Upper lobe of left lung (tissue), 6 donors: ENCODE results near the gene KLHL25. TPM values are rescaled to one million over a fixed set of nuclear protein-coding genes. Genes with fewer than 3 reads are reported as not detected.
A peak's percentile ranks its signal among the peaks of the same experiment; 100 is the strongest.

Experiments
- ATAC-seq, 2 donors: fragments of 200-7000 bp; cut with Tn5 transposase; one replicate each; pipeline ENCODE4 v1.9.1; 2022; ENCODE audit warnings: mild to moderate bottlenecking in 2 of 2, moderate library complexity in 2 of 2; ENCODE audit not compliant: low FRiP score in 2 of 2
- DNase-seq, 2 donors: peaks; one replicate each; pipeline ENCODE4 v3.0.0-alpha.2; 2019 to 2020
- H3K27ac ChIP-seq, 4 donors: fragments of 200-600 bp; sonication (generic); one replicate each; pipeline ENCODE4 v1.5.1; 2016 to 2019
- H3K27me3 ChIP-seq, 4 donors: fragments of 200-600 bp; sonication (generic); one replicate each; pipeline ENCODE4 v1.5.1; 2017 to 2019
- H3K36me3 ChIP-seq, 4 donors: fragments of 200-600 bp; sonication (generic); one replicate each; pipeline ENCODE4 v1.5.1; 2016 to 2019
- H3K4me1 ChIP-seq, 4 donors: fragments of 200-600 bp; sonication (generic); one replicate each; pipeline ENCODE4 v1.5.1; 2018 to 2019
- H3K4me3 ChIP-seq, 4 donors: fragments of 200-600 bp; sonication (generic); one replicate each; pipeline ENCODE4 v1.5.1; 2017 to 2019; ENCODE audit warnings: mild to moderate bottlenecking in 2 of 4, moderate library complexity in 1 of 4
- H3K9me3 ChIP-seq, 4 donors: fragments of 200-600 bp; sonication (generic); one replicate each; pipeline ENCODE4 v1.5.1; 2018 to 2019
- EP300 ChIP-seq, 4 donors: sonication (generic); formaldehyde crosslinking; IDR thresholded peaks; one replicate each; pipeline ENCODE4 v1.5.1; 2017; ENCODE audit warnings: antibody characterized with exemption in 4 of 4, control low read depth in 2 of 4
- POLR2A ChIP-seq, 4 donors: fragments of 450-650 bp; IDR thresholded peaks; one replicate each; pipeline ENCODE4 v1.5.1; 2016 to 2017; ENCODE audit warnings: antibody characterized with exemption in 4 of 4, mild to moderate bottlenecking in 2 of 4
- POLR2AphosphoS5 ChIP-seq, 2 donors: sonication (generic); formaldehyde crosslinking; IDR thresholded peaks; one replicate each; pipeline ENCODE4 v1.5.1; 2017; ENCODE audit warnings: antibody characterized with exemption in 2 of 2
- WGBS, 2 donors: methylation state at CpG; one replicate each; pipeline ENCODE4 v1.1.5; 2017 to 2018; 5-methylcytosine and 5-hydroxymethylcytosine counted together
- total RNA-seq, 6 donors: library from RNA; depleted of rRNA in 4 of 6; stranded (reverse); fragments of >200 nt in 4 of 6; gene quantifications; one replicate each; pipeline versions ENCODE4 v1.1.0 to v1.2.1, GENCODE V29; 2016 to 2021
- TF ChIP-seq, protein P1 (sequence below), 6 experiments: fragments of 450-650 bp in 4 of 6; fragments of 200-600 bp in 2 of 6; sonication (generic) in 2 of 6; IDR thresholded peaks; one replicate each; pipeline ENCODE4 v1.5.1; 2016 to 2019; ENCODE audit warnings: antibody characterized with exemption in 6 of 6
- donor health status: DM: no; HTN: no; CAD: no; lungs with moderate emphysema.
- donor health status: DM: no; HTN: yes; CAD: no; lungs with severe emphysema.

Gene KLHL25
- total RNA-seq, 6 donors from 2014 or later, result 3.0 to 24.1 (median 5.6) TPM

DNA sequence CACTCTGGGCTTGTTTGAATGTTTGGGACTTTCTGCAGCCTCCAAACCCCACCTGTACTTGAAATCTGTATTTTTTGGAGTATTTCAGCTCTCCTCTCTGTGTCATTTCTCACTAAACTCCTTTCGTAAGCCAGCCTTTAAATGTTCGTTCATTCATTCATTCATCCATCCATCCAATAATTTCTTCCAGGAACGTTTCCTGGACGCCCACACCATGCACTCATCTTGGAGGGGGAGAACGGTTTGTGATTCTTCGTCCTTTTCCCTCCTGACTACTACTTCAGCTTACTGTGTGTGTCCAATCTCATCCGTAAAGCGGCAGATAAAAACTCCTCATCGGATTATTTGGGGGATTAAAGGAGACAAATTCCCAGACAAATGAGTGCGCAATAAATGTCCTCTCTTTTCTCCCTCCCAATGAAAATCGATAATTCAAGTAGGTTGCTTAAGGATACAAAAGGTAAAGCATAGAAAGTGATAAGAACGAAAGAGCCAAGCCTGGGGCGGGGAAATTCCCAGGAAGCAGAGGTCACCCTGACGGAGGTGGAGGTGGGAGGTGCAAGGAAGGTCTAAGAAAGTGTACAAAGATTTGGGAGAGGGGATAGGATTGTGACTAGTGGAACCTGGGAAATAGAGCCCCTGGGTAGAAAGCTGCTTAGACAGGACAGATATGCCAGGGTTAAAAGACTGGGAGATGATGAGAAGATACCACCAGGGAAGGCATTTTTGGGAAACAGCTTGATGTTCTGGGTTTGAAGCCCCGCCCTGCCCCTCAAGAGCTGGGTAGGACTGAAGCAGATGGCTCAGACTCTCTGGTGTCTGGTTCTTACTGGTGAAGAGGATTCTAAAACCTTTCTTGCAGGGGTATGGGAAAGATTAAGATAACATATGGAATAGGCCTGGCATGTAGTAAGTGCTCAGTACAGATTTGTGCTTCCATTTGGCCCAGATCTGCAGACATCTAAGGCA, 896 bp upstream of the KLHL25 start:
- Histone ChIP-seq H3K27me3 (no peaks in the 10 kb centered on the region), H3K4me1 (peaks cover 22 to 27% (median 23%) of the 10 kb centered on the region in 4 donors), H3K36me3 (no peaks in the 10 kb centered on the region), H3K4me3 (peak overlapping the region; percentile 15 to 93 (median 88)), H3K27ac (peak overlapping the region in 2 of 4 donors; percentile 92 to 95), H3K9me3 (no peaks in the 10 kb centered on the region)
- ATAC-seq (no peak), DNase-seq (no peak)
- no peak for TF ChIP-seq POLR2A (IDR thresholded peaks at IDR 0.05)
- no peak for TF ChIP-seq POLR2AphosphoS5 (IDR thresholded peaks at IDR 0.05)
- TF ChIP-seq, protein P1, sequence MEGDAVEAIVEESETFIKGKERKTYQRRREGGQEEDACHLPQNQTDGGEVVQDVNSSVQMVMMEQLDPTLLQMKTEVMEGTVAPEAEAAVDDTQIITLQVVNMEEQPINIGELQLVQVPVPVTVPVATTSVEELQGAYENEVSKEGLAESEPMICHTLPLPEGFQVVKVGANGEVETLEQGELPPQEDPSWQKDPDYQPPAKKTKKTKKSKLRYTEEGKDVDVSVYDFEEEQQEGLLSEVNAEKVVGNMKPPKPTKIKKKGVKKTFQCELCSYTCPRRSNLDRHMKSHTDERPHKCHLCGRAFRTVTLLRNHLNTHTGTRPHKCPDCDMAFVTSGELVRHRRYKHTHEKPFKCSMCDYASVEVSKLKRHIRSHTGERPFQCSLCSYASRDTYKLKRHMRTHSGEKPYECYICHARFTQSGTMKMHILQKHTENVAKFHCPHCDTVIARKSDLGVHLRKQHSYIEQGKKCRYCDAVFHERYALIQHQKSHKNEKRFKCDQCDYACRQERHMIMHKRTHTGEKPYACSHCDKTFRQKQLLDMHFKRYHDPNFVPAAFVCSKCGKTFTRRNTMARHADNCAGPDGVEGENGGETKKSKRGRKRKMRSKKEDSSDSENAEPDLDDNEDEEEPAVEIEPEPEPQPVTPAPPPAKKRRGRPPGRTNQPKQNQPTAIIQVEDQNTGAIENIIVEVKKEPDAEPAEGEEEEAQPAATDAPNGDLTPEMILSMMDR (IDR thresholded peaks at IDR 0.05), result no peak
- no peak for TF ChIP-seq EP300 (IDR thresholded peaks at IDR 0.05)
- 48 to 54% methylated on average over 15 of the region's 15 CpGs for WGBS, 2 donors

- Histone ChIP-seq H3K36me3 (no peaks in the 10 kb centered on the region), H3K27me3 (no peaks in the 10 kb centered on the region), H3K4me1 (peaks cover 23 to 28% (median 25%) of the 10 kb centered on the region in 4 donors), H3K9me3 (no peaks in the 10 kb centered on the region), H3K27ac (peak overlapping the region; percentile 83 to 95 (median 88)), H3K4me3 (peak overlapping the region; percentile 83 to 94 (median 93))
- no peak for TF ChIP-seq EP300 (IDR thresholded peaks at IDR 0.05)
- no peak for TF ChIP-seq POLR2A (IDR thresholded peaks at IDR 0.05)
- no peak for TF ChIP-seq POLR2AphosphoS5 (IDR thresholded peaks at IDR 0.05)
- TF ChIP-seq, protein P1 (IDR thresholded peaks at IDR 0.05), result no peak
- 3 to 4% methylated on average over 40 to 53 of the region's 56 CpGs for WGBS, 2 donors
- peak; percentile 35 to 61 for ATAC-seq
- peak; percentile 53 to 89 for DNase-seq
Measured at GRCh38 chr15:85793641-85794597, 806 bp downstream of the KLHL25 start.

DNA sequence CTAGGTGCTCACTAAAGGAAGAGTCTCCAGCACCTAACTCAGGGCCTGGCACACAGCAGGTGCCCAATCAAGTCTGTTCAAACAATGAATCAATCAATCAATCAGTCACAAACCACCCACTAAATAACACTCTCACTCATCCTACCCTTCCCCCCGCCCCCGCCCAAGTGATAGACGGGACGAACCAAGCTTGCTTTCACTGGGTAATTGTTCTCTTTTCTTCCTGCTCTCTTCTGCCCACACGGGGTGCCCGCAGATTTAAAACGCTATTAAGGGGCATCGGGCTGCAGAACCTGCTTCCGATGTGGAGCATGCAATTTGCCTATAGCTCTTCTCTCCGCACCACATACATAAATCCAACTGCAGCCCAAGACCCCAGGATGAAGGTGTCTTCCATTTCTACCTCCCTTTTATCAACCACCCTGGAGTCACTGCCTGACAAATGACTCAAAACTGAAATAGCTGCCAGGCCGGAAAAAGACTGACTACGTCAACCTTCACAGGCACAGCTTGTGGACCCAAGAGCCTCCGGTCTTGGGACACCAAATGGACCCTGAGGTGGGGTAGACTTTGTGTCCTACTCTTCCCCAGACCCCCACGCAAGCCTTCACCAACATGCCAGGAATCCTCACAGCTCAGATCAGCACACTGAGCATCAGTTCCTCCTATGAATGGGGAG, 1.7 kb downstream of the KLHL25 start:
- Histone ChIP-seq H3K27ac (no peak overlapping the region), H3K4me3 (peak overlapping the region in 3 of 4 donors; percentile 83 to 93 (median 93)), H3K27me3 (no peaks in the 10 kb centered on the region), H3K4me1 (peaks cover 23 to 30% (median 25%) of the 10 kb centered on the region in 4 donors), H3K36me3 (no peaks in the 10 kb centered on the region), H3K9me3 (no peaks in the 10 kb centered on the region)
- no peak for ATAC-seq
- WGBS, 2 donors, result 67 to 79% methylated on average over 10 to 14 of the region's 14 CpGs
- no peak for DNase-seq
- no peak for TF ChIP-seq POLR2A (IDR thresholded peaks at IDR 0.05)
- TF ChIP-seq, protein P1 (IDR thresholded peaks at IDR 0.05), result no peak
- TF ChIP-seq EP300 (IDR thresholded peaks at IDR 0.05), result no peak
- TF ChIP-seq POLR2AphosphoS5 (IDR thresholded peaks at IDR 0.05), result no peak

GRCh38 chr15:85792102-85792731, 2.5 kb downstream of the KLHL25 start:
- DNase-seq (no peak), ATAC-seq (no peak)
- Histone ChIP-seq H3K27me3 (no peaks in the 10 kb centered on the region), H3K4me1 (peaks cover 23 to 30% (median 25%) of the 10 kb centered on the region in 4 donors), H3K36me3 (no peaks in the 10 kb centered on the region), H3K27ac (no peak overlapping the region), H3K4me3 (no peak overlapping the region), H3K9me3 (no peaks in the 10 kb centered on the region)
- TF ChIP-seq, protein P1 (IDR thresholded peaks at IDR 0.05), result no peak
- TF ChIP-seq POLR2A (IDR thresholded peaks at IDR 0.05) (no peak), POLR2AphosphoS5 (IDR thresholded peaks at IDR 0.05) (no peak), EP300 (IDR thresholded peaks at IDR 0.05) (no peak)
- 97 to 100% methylated on average over 4 of the region's 4 CpGs for WGBS, 2 donors
